ENCODE results near the gene SRSF6.
"Not testable (repeated sequence)": the region's sequence is repeated elsewhere in the genome, so short reads cannot be mapped to it uniquely, and the experiment has no call there.

Gene SRSF6

GRCh38 chr20:43457640-43458421 is at the start of gene SRSF6:
SRSF6 (plus strand) TSS chr20:43457896; CDS start chr20:43458034, 138 bp downstream.
- DNase-seq (ENCODE audit: low read depth in 2 of 3, low spot score in 1 of 3) = peak; percentile 88 to 90 (median 89)

GRCh38 chr20:43408848-43409576 is 48.7 kb upstream of the SRSF6 start:
- no peak for DNase-seq (ENCODE audit: low read depth in 2 of 3, low spot score in 1 of 3)

DNA sequence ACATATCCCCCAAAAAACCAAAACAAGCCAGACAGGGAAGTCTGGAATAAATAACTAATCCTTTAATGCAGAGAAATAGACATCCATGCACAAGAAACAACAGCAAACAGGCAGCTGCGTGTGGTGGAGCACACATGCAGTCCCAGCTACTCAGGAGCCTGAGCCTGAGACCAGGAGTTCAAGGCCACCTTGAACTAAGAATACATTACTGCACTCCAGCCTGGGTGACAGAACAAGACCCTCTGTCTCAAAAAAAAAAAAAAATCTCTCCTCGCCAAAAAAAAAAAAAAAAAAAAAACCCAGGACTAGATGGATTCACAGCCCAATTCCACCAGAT is 48.2 kb upstream of the SRSF6 start:
- DNase-seq (ENCODE audit: low read depth in 2 of 3, low spot score in 1 of 3) = no peak

GRCh38 chr20:43415661-43416430 is 41.9 kb upstream of the SRSF6 start:
- DNase-seq (ENCODE audit: low read depth in 2 of 3, low spot score in 1 of 3) = no peak

DNA sequence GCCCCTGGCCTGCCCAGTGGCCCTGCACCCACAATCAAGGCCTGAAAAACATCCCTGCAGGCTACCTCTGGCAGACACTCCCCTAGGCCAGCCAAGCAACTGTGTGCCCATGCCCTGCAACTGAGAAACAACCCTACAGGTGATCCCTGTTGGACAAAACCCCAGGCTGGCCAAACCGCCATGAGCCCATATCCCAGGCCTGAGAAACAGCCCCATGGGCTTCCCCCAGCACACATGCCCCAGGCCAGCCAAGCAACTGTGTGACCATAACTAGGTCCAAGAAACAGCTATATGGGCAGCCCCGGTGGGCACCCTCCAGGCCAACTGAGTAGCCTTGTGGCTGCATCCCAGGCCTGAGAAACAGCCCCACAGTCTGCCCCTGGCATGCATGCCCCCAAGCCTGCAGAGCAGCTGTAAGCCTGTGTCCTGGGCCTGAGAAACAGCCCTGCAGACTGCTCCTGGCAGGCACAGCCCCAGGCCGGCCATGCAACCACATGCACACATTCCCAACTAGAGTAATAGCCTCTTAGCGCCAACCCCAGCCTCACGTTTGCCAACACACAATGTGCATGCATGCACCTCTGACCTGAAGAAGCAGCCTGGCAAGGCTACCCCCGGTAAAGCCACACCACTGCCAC is 41.0 kb upstream of the SRSF6 start:
- no peak for DNase-seq (ENCODE audit: low read depth in 2 of 3, low spot score in 1 of 3)

DNA sequence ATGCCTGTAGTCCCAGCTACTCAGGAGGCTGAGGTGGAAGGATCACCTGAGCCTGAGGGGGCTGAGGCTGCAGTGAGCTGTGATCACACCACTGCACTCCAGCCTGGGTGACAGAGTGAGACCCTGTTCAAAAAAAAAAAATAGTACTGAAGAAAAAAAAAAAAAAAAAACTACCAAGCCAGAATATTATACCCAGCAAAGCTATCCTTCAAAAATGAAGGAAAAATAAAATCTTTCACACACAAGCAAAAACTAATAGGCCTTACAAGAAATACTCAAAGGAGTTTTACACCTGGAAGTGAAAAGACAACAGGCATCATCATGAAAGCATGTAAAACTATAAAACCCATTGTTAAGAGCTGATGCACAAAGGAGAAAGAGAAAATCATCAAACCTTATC is 37.5 kb upstream of the SRSF6 start:
- DNase-seq (ENCODE audit: low read depth in 2 of 3, low spot score in 1 of 3) = no peak

- DNase-seq (ENCODE audit: low read depth in 2 of 3, low spot score in 1 of 3) = not testable (repeated sequence)
Measured at GRCh38 chr20:43420913-43421312, 36.8 kb upstream of the SRSF6 start.

DNA sequence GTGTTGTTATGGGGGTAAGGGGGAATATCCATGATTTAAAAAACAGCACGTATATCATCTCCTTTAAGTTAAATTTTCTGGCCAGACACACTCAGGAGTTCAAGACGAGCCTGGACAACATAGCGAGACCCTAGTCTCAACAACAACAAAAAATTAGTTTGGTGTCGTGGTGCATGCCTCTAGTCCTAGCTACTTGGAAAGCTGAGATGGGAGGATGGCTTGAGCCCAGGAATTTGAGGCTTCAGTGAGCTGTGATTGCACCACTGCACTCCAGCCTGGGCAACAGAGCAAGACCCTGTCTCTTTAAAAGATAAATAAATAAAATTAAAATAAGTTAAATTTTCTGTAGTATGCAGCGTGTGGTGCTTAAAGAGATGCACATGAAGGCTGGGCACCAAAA is 31.5 kb upstream of the SRSF6 start:
- DNase-seq (ENCODE audit: low read depth in 2 of 3, low spot score in 1 of 3) = no peak

DNA sequence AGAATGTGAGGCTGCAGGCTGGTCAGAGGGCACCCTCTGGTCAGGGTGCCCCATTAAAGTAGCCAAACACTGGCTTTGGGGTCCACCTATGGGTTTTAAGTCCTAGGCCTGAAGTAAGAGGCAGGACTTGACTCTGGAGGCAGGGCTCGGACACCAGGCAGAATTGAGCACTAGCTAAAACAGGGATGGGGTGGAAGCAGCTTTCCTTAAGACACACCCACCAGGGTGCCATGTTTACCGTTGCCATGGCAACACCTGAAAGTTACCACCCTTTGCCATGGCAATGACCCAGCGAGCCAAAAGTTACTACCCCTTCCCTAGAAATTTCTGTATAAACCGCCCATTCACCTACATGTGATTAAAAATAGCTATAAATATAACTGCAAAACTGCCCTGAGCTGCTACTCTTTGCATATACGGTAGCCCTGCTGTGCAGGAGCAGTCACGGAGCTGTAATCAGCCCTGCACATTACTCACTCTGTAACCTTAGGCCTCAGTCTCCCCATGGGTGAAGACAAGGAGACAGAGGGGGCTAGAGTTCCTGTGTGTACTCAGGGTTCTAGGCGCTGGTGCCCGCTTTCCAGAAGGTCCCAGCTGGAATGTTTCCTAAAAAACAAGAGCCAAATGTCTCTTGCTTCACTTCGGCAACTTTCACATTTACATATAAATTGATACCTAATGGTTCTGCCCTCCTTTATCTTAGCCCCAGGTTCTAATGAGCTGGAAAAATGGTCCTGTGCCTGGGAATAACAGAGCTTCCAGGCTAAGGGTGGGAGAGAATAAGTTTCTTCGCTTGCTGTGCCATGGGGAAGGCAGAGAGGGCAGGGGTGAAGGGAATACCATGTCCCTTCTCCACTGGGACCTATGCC is 27.2 kb upstream of the SRSF6 start:
- no peak for DNase-seq (ENCODE audit: low read depth in 2 of 3, low spot score in 1 of 3)

GRCh38 chr20:43431134-43431519 is 26.6 kb upstream of the SRSF6 start:
- DNase-seq (ENCODE audit: low read depth in 2 of 3, low spot score in 1 of 3) = no peak

GRCh38 chr20:43432498-43432897 is 25.2 kb upstream of the SRSF6 start:
- DNase-seq (ENCODE audit: low read depth in 2 of 3, low spot score in 1 of 3) = no peak

GRCh38 chr20:43433250-43433854 is 24.3 kb upstream of the SRSF6 start:
- DNase-seq (ENCODE audit: low read depth in 2 of 3, low spot score in 1 of 3) = no peak

DNA sequence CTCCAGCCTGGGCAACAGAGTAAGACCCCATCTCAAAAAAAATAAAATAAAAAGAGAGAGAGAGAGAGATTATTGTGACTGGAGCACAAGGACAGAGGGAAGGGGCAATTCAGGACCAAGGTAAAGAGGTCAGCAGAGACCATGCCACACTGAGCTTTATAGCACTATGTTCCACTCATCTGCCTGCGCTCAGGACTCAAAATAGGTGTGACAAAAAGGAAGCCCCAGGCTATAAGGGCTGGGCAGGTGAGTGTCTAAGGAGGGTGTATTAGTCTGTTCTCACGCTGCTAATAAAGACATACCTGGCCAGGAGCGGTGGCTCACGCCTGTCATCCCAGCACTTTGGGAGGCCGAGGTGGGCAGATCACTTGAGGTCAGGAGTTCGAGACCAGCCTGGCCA is 23.1 kb upstream of the SRSF6 start:
- DNase-seq (ENCODE audit: low read depth in 2 of 3, low spot score in 1 of 3) = no peak

DNA sequence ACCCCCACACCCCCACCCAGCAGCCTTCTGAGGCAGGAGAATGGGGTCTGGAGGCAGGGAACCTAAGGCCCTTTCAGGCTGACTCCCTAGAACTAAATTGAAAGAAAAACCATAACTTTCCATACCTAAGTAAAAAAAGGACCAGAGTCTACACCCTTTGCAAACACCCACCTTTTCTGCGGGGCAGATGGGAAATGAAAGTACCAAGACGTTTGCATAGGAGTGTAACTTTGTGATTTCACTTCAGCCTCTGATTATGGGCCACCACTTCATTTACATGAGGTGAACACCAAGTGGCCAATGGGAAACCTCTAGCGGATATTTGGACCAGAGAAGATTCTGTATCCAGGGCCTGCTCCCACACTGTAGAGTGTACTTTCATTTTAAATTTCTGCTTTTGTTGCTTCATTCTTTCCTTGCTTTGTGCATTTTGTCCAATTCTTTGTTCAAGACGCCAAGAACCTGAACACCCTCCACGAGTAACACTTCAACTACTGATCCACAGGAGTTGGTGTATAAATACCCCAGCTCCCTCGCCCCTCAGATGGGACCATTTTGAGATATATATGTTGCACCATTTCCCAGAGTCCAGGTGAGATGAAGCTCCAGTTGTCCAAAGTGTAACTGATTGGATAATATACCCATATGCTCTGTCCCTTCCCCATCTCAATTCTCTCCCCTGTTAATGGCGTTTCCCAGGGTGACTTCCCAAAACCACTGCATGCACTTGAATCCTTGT is 18.9 kb upstream of the SRSF6 start:
- DNase-seq (ENCODE audit: low read depth in 2 of 3, low spot score in 1 of 3) = no peak

GRCh38 chr20:43440531-43440930 is 17.2 kb upstream of the SRSF6 start:
- no peak for DNase-seq (ENCODE audit: low read depth in 2 of 3, low spot score in 1 of 3)

DNA sequence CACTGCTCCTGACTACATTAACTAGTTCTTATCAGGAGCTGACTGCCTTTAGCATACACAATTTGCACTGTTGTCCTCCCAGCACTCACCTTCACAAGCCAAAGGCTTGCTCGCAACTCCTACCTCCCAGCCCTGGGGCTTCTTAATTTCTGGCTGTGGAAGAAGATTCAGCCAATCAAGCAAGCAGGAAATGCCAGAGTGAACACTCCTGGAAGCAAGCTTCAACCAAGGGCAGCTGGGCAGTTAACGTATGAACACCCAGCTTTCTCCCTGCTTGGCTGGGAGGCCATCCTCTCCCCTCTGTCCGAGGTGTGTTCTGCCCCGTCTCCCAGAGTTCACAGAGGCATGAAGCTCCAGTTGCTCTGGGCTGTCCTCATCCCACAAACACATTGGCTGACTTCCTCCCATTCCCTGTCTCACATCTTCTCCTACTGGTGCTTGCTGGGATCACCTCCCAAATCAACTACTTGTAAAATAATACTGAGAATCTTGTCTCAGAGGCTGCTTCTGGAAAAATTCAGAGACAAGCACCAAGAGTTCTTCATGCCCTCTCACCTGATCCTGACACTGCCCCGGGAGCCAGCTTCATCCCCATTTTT is 15.3 kb upstream of the SRSF6 start:
- no peak for DNase-seq (ENCODE audit: low read depth in 2 of 3, low spot score in 1 of 3)

GRCh38 chr20:43444107-43444506 is 13.6 kb upstream of the SRSF6 start:
- DNase-seq (ENCODE audit: low read depth in 2 of 3, low spot score in 1 of 3) = no peak

DNA sequence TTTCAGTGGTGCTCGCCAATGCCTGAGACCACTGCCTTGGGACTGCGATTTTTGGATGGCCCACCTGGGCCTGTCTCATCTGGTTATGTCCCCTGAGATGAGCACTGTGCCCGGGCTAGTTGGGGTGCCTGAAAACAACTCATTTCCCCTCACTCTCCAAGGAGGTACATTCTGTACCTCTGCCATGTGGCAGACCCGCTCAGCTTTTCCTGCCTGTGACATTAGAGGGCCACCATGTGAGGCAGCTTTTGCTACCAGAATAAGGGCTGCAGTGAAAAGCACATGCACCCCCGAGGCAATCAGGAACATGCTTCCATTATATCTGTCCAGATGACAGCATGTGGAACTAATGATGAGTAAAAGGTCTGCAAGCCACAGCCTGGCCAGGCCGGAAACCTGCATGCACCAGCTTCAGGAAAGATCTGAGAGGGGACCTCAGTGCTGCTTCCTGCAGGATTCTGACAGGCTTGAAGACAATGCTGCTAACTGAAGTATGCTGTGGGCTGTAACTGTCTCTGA is 11.3 kb upstream of the SRSF6 start:
- DNase-seq (ENCODE audit: low read depth in 2 of 3, low spot score in 1 of 3) = no peak

- not testable (repeated sequence) for DNase-seq (ENCODE audit: low read depth in 2 of 3, low spot score in 1 of 3)
Measured at GRCh38 chr20:43448431-43448747, 9.3 kb upstream of the SRSF6 start.
